Caco-2 (cell line): ENCODE results near the gene DDX46. TPM values are rescaled to one million over a fixed set of nuclear protein-coding genes. Genes with fewer than 3 reads are reported as not detected.

Experiments used
- BruUV-seq: library from RNA; stranded (reverse); fragments of 400-500 nt; replicated peaks from 2 replicates; lab custom pipeline; 2021; lab: Mats Ljungman, UMichigan
- CTCF ChIA-PET: fragments of 300-600 bp; sonication (Branson Sonifier 250); formaldehyde crosslinking; loops from one replicate; lab custom pipeline; 2022; ENCODE audit warnings: antibody characterized with exemption; lab: Charles Lee
- POLR2A ChIA-PET: fragments of 300-600 bp; sonication (Branson Sonifier 250); formaldehyde crosslinking; loops from one replicate; lab custom pipeline; 2022; ENCODE audit warnings: antibody characterized with exemption; lab: Charles Lee
- DNase-seq, 2 experiments: peaks; one replicate each; pipeline versions ENCODE4 v3.0.0 to v3.0.0-alpha.2; 2020 to 2022
- H3K27me3 ChIP-seq: replicated peaks from 2 replicates; pipeline ENCODE4 v1.6.0; 2011; ENCODE audit warnings: low read length; ENCODE audit not compliant: control insufficient read depth, insufficient read depth
- H3K36me3 ChIP-seq: 2 replicates; pipeline ENCODE4 v1.5.1; 2011; ENCODE audit warnings: low read length; ENCODE audit not compliant: control insufficient read depth, insufficient read depth
- H3K4me1 ChIP-seq: fragments of 250-450 bp; sonication (Bioruptor Pico); 2 replicates; pipeline ENCODE4 v1.5.1; 2020; ENCODE audit warnings: mild to moderate bottlenecking
- H3K4me3 ChIP-seq: 2 replicates; pipeline ENCODE4 v1.5.1; 2011; ENCODE audit warnings: low read depth, mild to moderate bottlenecking, control low read depth, low read length
- H3K9me3 ChIP-seq: fragments of 250-450 bp; sonication (Bioruptor Pico); 2 replicates; pipeline ENCODE4 v1.5.1; 2020; ENCODE audit warnings: mild to moderate bottlenecking, moderate library complexity
- H3K27ac Mint-ChIP-seq: one replicate; pipeline ENCODE4 v1.8.0; 2022; ENCODE audit warnings: mixed read lengths; ENCODE audit not compliant: unreplicated experiment
- H3K27me3 Mint-ChIP-seq: one replicate; pipeline ENCODE4 v1.8.0; 2022; ENCODE audit warnings: mixed read lengths; ENCODE audit not compliant: insufficient read depth, unreplicated experiment
- H3K36me3 Mint-ChIP-seq: one replicate; pipeline ENCODE4 v1.8.0; 2022; ENCODE audit warnings: mild to moderate bottlenecking, mixed read lengths; ENCODE audit not compliant: insufficient read depth, unreplicated experiment
- H3K4me1 Mint-ChIP-seq: one replicate; pipeline ENCODE4 v1.8.0; 2022; ENCODE audit warnings: low read depth, mixed read lengths; ENCODE audit not compliant: unreplicated experiment
- H3K4me3 Mint-ChIP-seq: one replicate; pipeline ENCODE4 v1.8.0; 2022; ENCODE audit warnings: mild to moderate bottlenecking, moderate library complexity, mixed read lengths; ENCODE audit not compliant: unreplicated experiment
- H3K9me3 Mint-ChIP-seq: one replicate; pipeline ENCODE4 v1.8.0; 2022; ENCODE audit warnings: mixed read lengths; ENCODE audit not compliant: unreplicated experiment
- CTCF ChIP-seq, 2 experiments: fragments of 200-600 bp in 1 of 2; IDR thresholded peaks; 1 replicate in 1 of 2; 2 replicates in 1 of 2; pipeline versions ENCODE4 v1.5.1 to v1.8.0; 2011 to 2022; ENCODE audit warnings: antibody characterized with exemption in 1 of 2, control low read depth in 1 of 2, inconsistent platforms in 1 of 2, low read depth in 1 of 2, low read length in 1 of 2, mild to moderate bottlenecking in 1 of 2, moderate library complexity in 1 of 2; ENCODE audit not compliant: insufficient read depth in 1 of 2, severe bottlenecking in 1 of 2, unreplicated experiment in 1 of 2
- intact Hi-C: fragments of 100-400 bp; cut with micrococcal nuclease; formaldehyde crosslinking; loops from one replicate; pipeline ENCODE4 v1.10.0; 2022; ENCODE audit not compliant: unreplicated experiment
- total RNA-seq: library from RNA; stranded (reverse); gene quantifications from 2 replicates; pipeline ENCODE4 v1.2.3, GENCODE V29; 2022

DDX46 gene
- total RNA-seq, 1 experiment from 2014 or later, result 96.1 TPM

GRCh38 chr5:134864707-134865106, 106.1 kb downstream of the DDX46 start:
- POLR2A ChIA-PET, result no interaction called here

DNA sequence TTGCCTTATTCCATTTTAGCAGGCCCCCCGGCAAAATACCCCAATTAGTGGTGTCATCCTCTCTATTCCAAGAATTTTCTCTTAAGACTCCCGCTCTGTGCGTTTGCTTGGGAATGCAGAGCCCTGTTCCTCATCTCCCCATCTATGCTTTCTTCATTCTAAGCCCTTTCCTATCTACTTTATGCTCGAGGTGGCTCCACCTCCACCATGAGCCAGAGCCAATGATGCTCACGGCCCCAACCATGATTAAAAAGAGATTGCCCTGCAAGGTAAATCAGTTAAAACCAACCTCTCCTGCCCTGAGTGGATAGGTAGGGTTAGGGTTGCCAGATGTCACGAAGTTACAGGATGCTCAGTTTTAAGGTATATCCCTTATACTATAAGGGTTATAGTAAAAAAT, 114.9 kb downstream of the DDX46 start:
- Mint-ChIP-seq H3K4me1 (peaks cover 6% of the 10 kb centered on the region), H3K4me3 (peak overlapping the region; percentile 93), H3K27me3 (no peaks in the 10 kb centered on the region), H3K36me3 (peaks cover 11% of the 10 kb centered on the region), H3K9me3 (no peaks in the 10 kb centered on the region), H3K27ac (peak overlapping the region; percentile 90)
- Histone ChIP-seq H3K4me1 (no peaks in the 10 kb centered on the region; the same call in 1 of the 2 replicates), H3K36me3 (no peaks in the 10 kb centered on the region), H3K9me3 (no peaks in the 10 kb centered on the region), H3K27me3 (no peaks in the 10 kb centered on the region), H3K4me3 (peak overlapping the region; percentile 88)
- CTCF ChIA-PET, result interaction anchor here (1.5 kb wide), 1 partner anchor 31 kb away, joined by 11 read pairs; the partner anchor contains the start of gene PCBD2
- DNase-seq, result no peak
- POLR2A ChIA-PET, result interaction anchor here (0.5 to 1.1 kb wide), 4 partner anchors 28 to 131 kb away, joined by 3 to 5 read pairs (median 3); partner anchors contain the start of genes C5orf24 and PCBD2
- intact Hi-C loops, result no loop called here
- BruUV-seq, result TSS peak; percentile 80
- no peak for TF ChIP-seq CTCF (IDR thresholded peaks at IDR 0.05; ENCODE audit: insufficient read depth in 1 of 2, low read depth in 1 of 2, low read length in 1 of 2, severe bottlenecking in 1 of 2, unreplicated experiment in 1 of 2)

More at GRCh38 chr5:134864707-134865106, 106.1 kb downstream of the DDX46 start:
- Mint-ChIP-seq H3K4me1 (no peaks in the 10 kb centered on the region), H3K9me3 (no peaks in the 10 kb centered on the region), H3K27ac (no peak overlapping the region), H3K36me3 (peaks cover 17% of the 10 kb centered on the region), H3K4me3 (no peak overlapping the region), H3K27me3 (no peaks in the 10 kb centered on the region)
- H3K36me3 ChIP-seq, result no peaks in the 10 kb centered on the region
- no peaks in the 10 kb centered on the region for H3K4me1 ChIP-seq
- H3K27me3 ChIP-seq, result no peaks in the 10 kb centered on the region
- CTCF ChIA-PET, result no interaction called here
- DNase-seq, result no peak
- no peak overlapping the region for H3K4me3 ChIP-seq
- no peaks in the 10 kb centered on the region for H3K9me3 ChIP-seq
- BruUV-seq, result no TSS peak
- no peak for TF ChIP-seq CTCF (IDR thresholded peaks at IDR 0.05; ENCODE audit: insufficient read depth in 1 of 2, low read depth in 1 of 2, low read length in 1 of 2, severe bottlenecking in 1 of 2, unreplicated experiment in 1 of 2)
- intact Hi-C loops, result no loop called here

GRCh38 chr5:134873987-134874830, 115.6 kb downstream of the DDX46 start, which contains the start of gene TXNDC15:
TSS of gene TXNDC15 (plus strand) at chr5:134874371. CDS start at chr5:134874428, 57 bp downstream.
- H3K4me1 Mint-ChIP-seq, result peaks cover 6% of the 10 kb centered on the region
- Histone ChIP-seq H3K4me3 (peak within 1 kb of the TSS; percentile 88), H3K4me1 (no peaks in the 10 kb centered on the region; the same call in 1 of the 2 replicates), H3K9me3 (no peaks in the 10 kb centered on the region), H3K36me3 (no peaks in the 10 kb centered on the region), H3K27me3 (no peaks in the 10 kb centered on the region)
- H3K27ac Mint-ChIP-seq, result peak within 1 kb of the TSS; percentile 90
- TF ChIP-seq CTCF (IDR thresholded peaks at IDR 0.05; ENCODE audit: insufficient read depth in 1 of 2, low read depth in 1 of 2, low read length in 1 of 2, severe bottlenecking in 1 of 2, unreplicated experiment in 1 of 2), result no peak
- ChIA-PET CTCF (interaction anchor here (1.5 kb wide), 1 partner anchor 30 kb away, joined by 11 read pairs; the partner anchor contains the start of gene PCBD2), POLR2A (interaction anchor here (0.5 to 1.1 kb wide), 5 partner anchors 16 to 132 kb away, joined by 3 to 5 read pairs (median 3); partner anchors contain the start of genes C5orf24 and PCBD2)
- H3K36me3 Mint-ChIP-seq, result peaks cover 11% of the 10 kb centered on the region
- BruUV-seq, result TSS peak; percentile 44
- H3K4me3 Mint-ChIP-seq, result peak within 1 kb of the TSS; percentile 93
- no peaks in the 10 kb centered on the region for H3K27me3 Mint-ChIP-seq
- intact Hi-C loops, result loop anchor here (1.0 kb wide), 2 partner anchors 28 to 30 kb away; no protein-coding TSS in a partner anchor
- peak; percentile 83 to 89 for DNase-seq
- no peaks in the 10 kb centered on the region for H3K9me3 Mint-ChIP-seq
